ENCODE data around the gene RPN1. TPM values are rescaled to one million over a fixed set of nuclear protein-coding genes. Genes with fewer than 3 reads are reported as not detected.
A peak's percentile ranks its signal among the peaks of the same experiment; 100 is the strongest.

The RPN1 gene
- total RNA-seq, 2 experiments from 2014 or later: 164 to 177 TPM

- peaks cover 9% of the 10 kb centered on the region for H3K4me1 Mint-ChIP-seq
- peak; percentile 58 for DNase-seq
- H3K36me3 Mint-ChIP-seq (ENCODE audit: low read depth): no peaks in the 10 kb centered on the region
- no peaks in the 10 kb centered on the region for H3K9me3 Mint-ChIP-seq
- H3K27ac Mint-ChIP-seq: no peak overlapping the region
- CTCF ChIA-PET: interaction anchor here (0.8 to 1.4 kb wide), 5 partner anchors 10 to 88 kb away, joined by 3 read pairs; no protein-coding TSS in a partner anchor
- H3K27me3 Mint-ChIP-seq: no peaks in the 10 kb centered on the region
- no peak overlapping the region for H3K4me3 Mint-ChIP-seq
- POLR2A ChIA-PET: no interaction called here
Observed at GRCh38 chr3:128584412-128585020, 66.1 kb downstream of the RPN1 start.

- POLR2A ChIA-PET: interaction anchor here (0.7 kb wide), 1 partner anchor 557 kb away, joined by 4 read pairs; no protein-coding TSS in a partner anchor
- H3K4me3 Mint-ChIP-seq: no peak overlapping the region
- no peaks in the 10 kb centered on the region for H3K27me3 Mint-ChIP-seq
- CTCF ChIA-PET: interaction anchor here (0.7 to 1.4 kb wide), 7 partner anchors 8 to 486 kb away, joined by 3 to 4 read pairs (median 3); no protein-coding TSS in a partner anchor
- H3K36me3 Mint-ChIP-seq (ENCODE audit: low read depth): no peaks in the 10 kb centered on the region
- no peak for DNase-seq
- H3K9me3 Mint-ChIP-seq: no peaks in the 10 kb centered on the region
- no peak overlapping the region for H3K27ac Mint-ChIP-seq
- no peaks in the 10 kb centered on the region for H3K4me1 Mint-ChIP-seq
Observed at GRCh38 chr3:128581566-128581965, 69.1 kb downstream of the RPN1 start.

- H3K4me3 Mint-ChIP-seq: no peak overlapping the region
- no peaks in the 10 kb centered on the region for H3K36me3 Mint-ChIP-seq (ENCODE audit: low read depth)
- H3K4me1 Mint-ChIP-seq: no peaks in the 10 kb centered on the region
- no peak for DNase-seq
- H3K9me3 Mint-ChIP-seq: no peaks in the 10 kb centered on the region
- ChIA-PET POLR2A (interaction anchor here (0.6 kb wide), 1 partner anchor 665 kb away, joined by 3 read pairs; no protein-coding TSS in a partner anchor), CTCF (interaction anchor here (0.6 to 1.0 kb wide), 3 partner anchors 8 to 898 kb away, joined by 3 read pairs; no protein-coding TSS in a partner anchor)
- H3K27me3 Mint-ChIP-seq: no peaks in the 10 kb centered on the region
- no peak overlapping the region for H3K27ac Mint-ChIP-seq
Observed at GRCh38 chr3:128579927-128580326, 70.7 kb downstream of the RPN1 start.

GRCh38 chr3:128578346-128578745 lies 72.3 kb downstream of the RPN1 start:
- no peaks in the 10 kb centered on the region for H3K9me3 Mint-ChIP-seq
- POLR2A ChIA-PET: no interaction called here
- CTCF ChIA-PET: no interaction called here
- no peaks in the 10 kb centered on the region for H3K36me3 Mint-ChIP-seq (ENCODE audit: low read depth)
- DNase-seq: no peak
- H3K4me3 Mint-ChIP-seq: no peak overlapping the region
- H3K27me3 Mint-ChIP-seq: peaks cover 11% of the 10 kb centered on the region
- H3K27ac Mint-ChIP-seq: no peak overlapping the region
- H3K4me1 Mint-ChIP-seq: peaks cover 4% of the 10 kb centered on the region

- POLR2A ChIA-PET: no interaction called here
- H3K27me3 Mint-ChIP-seq: peaks cover 16% of the 10 kb centered on the region
- CTCF ChIA-PET: interaction anchor here (1.0 kb wide), 1 partner anchor 31 kb away, joined by 3 read pairs; no protein-coding TSS in a partner anchor
Observed at GRCh38 chr3:128577711-128578110, 72.9 kb downstream of the RPN1 start.

GRCh38 chr3:128576290-128576689 lies 74.3 kb downstream of the RPN1 start:
- H3K36me3 Mint-ChIP-seq (ENCODE audit: low read depth): no peaks in the 10 kb centered on the region
- H3K27me3 Mint-ChIP-seq: peaks cover 22% of the 10 kb centered on the region
- peaks cover 16% of the 10 kb centered on the region for H3K4me1 Mint-ChIP-seq
- ChIA-PET CTCF (no interaction called here), POLR2A (no interaction called here)
- no peak overlapping the region for H3K4me3 Mint-ChIP-seq
- H3K27ac Mint-ChIP-seq: no peak overlapping the region
- H3K9me3 Mint-ChIP-seq: no peaks in the 10 kb centered on the region
- DNase-seq: no peak

More at GRCh38 chr3:128577711-128578110, 72.9 kb downstream of the RPN1 start:
- H3K9me3 Mint-ChIP-seq: no peaks in the 10 kb centered on the region
- H3K27ac Mint-ChIP-seq: no peak overlapping the region
- H3K4me1 Mint-ChIP-seq: peaks cover 10% of the 10 kb centered on the region
- H3K4me3 Mint-ChIP-seq: no peak overlapping the region
- no peaks in the 10 kb centered on the region for H3K36me3 Mint-ChIP-seq (ENCODE audit: low read depth)
- DNase-seq: no peak

GRCh38 chr3:128575777-128576176 lies 74.8 kb downstream of the RPN1 start:
- peaks cover 25% of the 10 kb centered on the region for H3K27me3 Mint-ChIP-seq
- no peaks in the 10 kb centered on the region for H3K36me3 Mint-ChIP-seq (ENCODE audit: low read depth)
- H3K4me3 Mint-ChIP-seq: no peak overlapping the region
- DNase-seq: no peak
- H3K4me1 Mint-ChIP-seq: peaks cover 16% of the 10 kb centered on the region
- no peaks in the 10 kb centered on the region for H3K9me3 Mint-ChIP-seq
- POLR2A ChIA-PET: no interaction called here
- CTCF ChIA-PET: no interaction called here
- no peak overlapping the region for H3K27ac Mint-ChIP-seq

- DNase-seq: no peak
- Mint-ChIP-seq H3K27me3 (peaks cover 28% of the 10 kb centered on the region), H3K9me3 (no peaks in the 10 kb centered on the region), H3K36me3 (ENCODE audit: low read depth) (no peaks in the 10 kb centered on the region), H3K4me1 (peaks cover 16% of the 10 kb centered on the region), H3K27ac (no peak overlapping the region), H3K4me3 (no peak overlapping the region)
- POLR2A ChIA-PET: no interaction called here
- CTCF ChIA-PET: interaction anchor here (1.1 to 1.5 kb wide), 2 partner anchors 8 to 15 kb away, joined by 3 to 4 read pairs; no protein-coding TSS in a partner anchor
Observed at GRCh38 chr3:128573707-128574162, 76.9 kb downstream of the RPN1 start.

- CTCF ChIA-PET: interaction anchor here (1.0 to 1.5 kb wide), 3 partner anchors 9 to 23 kb away, joined by 3 to 4 read pairs (median 3); no protein-coding TSS in a partner anchor
- DNase-seq: no peak
- H3K27ac Mint-ChIP-seq: no peak overlapping the region
Observed at GRCh38 chr3:128573160-128573559, 77.5 kb downstream of the RPN1 start.

GRCh38 chr3:128572644-128573105 lies 77.9 kb downstream of the RPN1 start:
- Mint-ChIP-seq H3K36me3 (ENCODE audit: low read depth) (no peaks in the 10 kb centered on the region), H3K27ac (no peak overlapping the region), H3K4me3 (no peak overlapping the region), H3K4me1 (peaks cover 16% of the 10 kb centered on the region), H3K9me3 (no peaks in the 10 kb centered on the region), H3K27me3 (peaks cover 28% of the 10 kb centered on the region)
- peak; percentile 57 for DNase-seq
- ChIA-PET POLR2A (no interaction called here), CTCF (interaction anchor here (0.8 to 1.5 kb wide), 4 partner anchors 9 to 24 kb away, joined by 3 to 4 read pairs (median 3); no protein-coding TSS in a partner anchor)

More at GRCh38 chr3:128573160-128573559, 77.5 kb downstream of the RPN1 start:
- Mint-ChIP-seq H3K4me1 (peaks cover 16% of the 10 kb centered on the region), H3K4me3 (no peak overlapping the region), H3K36me3 (ENCODE audit: low read depth) (no peaks in the 10 kb centered on the region), H3K27me3 (peaks cover 28% of the 10 kb centered on the region), H3K9me3 (no peaks in the 10 kb centered on the region)
- POLR2A ChIA-PET: no interaction called here

GRCh38 chr3:128572013-128572412 lies 78.6 kb downstream of the RPN1 start:
- Mint-ChIP-seq H3K4me1 (peaks cover 16% of the 10 kb centered on the region), H3K27me3 (peaks cover 28% of the 10 kb centered on the region), H3K27ac (no peak overlapping the region), H3K4me3 (no peak overlapping the region), H3K36me3 (ENCODE audit: low read depth) (no peaks in the 10 kb centered on the region), H3K9me3 (no peaks in the 10 kb centered on the region)
- DNase-seq: no peak
- ChIA-PET CTCF (interaction anchor here (0.8 to 1.5 kb wide), 3 partner anchors 16 to 25 kb away, joined by 3 to 4 read pairs (median 3); no protein-coding TSS in a partner anchor), POLR2A (no interaction called here)
